Inflammatory macrophage treated with lipopolysaccharide for 4 hours (primary cell): ENCODE measurements around the gene KIRREL3.

Experiments
- DNase-seq: peaks from one replicate; pipeline ENCODE4 v3.0.0-alpha.2; 2020

KIRREL3 gene

DNA sequence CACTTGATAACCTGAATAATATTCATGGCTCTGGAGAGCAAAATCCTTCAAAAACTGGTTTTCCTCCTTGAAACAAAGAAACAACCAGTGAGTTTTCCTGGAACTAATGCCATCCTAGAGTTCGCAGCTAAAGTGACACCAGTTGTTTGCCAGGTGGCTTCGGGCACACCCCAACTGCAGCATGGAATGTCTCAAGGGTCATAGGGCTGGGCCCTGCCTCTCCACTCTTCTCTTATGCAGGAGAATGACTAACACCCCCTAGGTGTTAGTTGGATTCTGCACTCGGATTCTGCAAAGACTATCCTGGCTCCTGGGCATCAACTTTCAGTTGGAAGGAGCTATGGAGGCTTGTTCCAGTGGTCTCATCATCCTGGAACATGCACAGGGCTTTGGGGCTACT lies 98.8 kb downstream of the KIRREL3 start:
- DNase-seq: no peak

DNA sequence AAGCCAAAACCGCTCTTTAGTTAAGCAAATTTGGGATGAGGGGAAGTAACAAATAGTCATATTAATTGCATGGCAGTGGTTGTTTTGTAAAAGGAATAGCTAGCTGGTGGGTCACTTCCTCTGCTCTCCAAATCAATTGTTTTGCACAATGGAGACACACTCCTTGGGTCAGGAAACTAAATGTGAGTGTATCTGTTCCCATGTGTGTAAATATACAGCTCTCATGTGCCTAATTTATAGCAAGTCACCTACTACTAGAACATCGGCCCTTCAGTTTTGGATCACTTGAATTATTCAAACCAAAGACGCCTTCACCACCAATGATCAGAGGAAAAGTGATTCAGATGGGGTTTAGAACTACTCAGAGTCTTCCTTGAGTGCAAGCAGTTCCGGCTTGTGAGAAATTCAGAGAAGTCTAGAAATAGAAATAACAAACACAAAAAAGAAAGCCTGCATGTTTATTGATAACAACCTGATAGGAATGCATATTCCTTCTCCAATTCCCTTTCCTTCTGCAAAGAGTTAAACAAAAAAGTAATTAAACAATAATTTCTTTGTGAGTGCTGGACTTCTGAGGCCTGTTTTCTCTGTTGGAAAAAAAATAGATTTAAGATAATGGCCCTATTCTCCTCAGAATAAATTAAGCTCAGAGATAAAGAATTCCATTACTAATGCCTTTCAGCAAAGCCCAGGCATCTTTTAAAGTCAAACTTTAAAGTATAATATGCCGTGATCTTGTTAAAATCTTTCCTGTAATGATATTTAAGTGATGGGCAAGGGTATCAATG lies 100.4 kb downstream of the KIRREL3 start:
- no peak for DNase-seq

DNA sequence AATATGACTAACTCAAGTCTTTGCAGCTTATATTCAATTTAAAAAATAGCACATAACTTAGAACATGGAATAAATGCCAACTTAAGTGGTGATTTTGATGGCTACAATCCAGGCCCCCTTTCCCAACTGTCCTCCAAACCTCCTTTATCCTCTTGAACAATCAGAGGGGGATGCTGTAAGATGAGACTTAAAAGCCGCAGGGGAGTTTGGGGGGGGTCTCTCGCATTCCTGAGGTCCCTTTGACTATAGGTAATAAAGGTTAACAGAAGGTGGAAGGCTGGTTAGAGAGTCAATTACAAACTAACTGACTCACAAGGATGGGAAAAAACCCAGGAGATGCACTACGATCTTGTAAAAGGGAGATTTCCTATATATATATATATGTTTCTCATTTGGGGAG lies 101.8 kb downstream of the KIRREL3 start:
- DNase-seq: no peak

- DNase-seq: no peak
Observed at GRCh38 chr11:126897430-126897829, 103.1 kb downstream of the KIRREL3 start.

- no peak for DNase-seq
Observed at GRCh38 chr11:126896025-126896424, 104.5 kb downstream of the KIRREL3 start.

- no peak for DNase-seq
Observed at GRCh38 chr11:126893796-126894195, 106.8 kb downstream of the KIRREL3 start.

DNA sequence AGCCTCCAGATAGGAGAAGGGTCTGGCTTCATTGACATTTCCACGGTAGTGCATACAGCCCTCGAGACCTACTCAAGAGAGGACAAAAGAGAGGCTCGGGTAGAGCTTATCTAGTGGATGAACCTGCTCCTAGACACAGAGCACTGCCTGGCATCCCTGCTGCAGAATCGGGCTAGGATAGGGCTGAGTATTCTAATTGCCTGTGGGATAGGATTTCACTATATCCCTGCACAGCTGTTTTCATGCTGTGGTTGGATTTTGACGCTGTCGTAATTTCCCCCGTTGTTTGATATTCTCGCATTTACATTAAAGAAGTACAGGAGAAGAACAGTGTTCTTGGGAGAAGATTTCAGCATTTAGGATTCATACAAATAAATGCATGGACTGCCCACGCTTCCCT lies 107.8 kb downstream of the KIRREL3 start:
- no peak for DNase-seq

DNA sequence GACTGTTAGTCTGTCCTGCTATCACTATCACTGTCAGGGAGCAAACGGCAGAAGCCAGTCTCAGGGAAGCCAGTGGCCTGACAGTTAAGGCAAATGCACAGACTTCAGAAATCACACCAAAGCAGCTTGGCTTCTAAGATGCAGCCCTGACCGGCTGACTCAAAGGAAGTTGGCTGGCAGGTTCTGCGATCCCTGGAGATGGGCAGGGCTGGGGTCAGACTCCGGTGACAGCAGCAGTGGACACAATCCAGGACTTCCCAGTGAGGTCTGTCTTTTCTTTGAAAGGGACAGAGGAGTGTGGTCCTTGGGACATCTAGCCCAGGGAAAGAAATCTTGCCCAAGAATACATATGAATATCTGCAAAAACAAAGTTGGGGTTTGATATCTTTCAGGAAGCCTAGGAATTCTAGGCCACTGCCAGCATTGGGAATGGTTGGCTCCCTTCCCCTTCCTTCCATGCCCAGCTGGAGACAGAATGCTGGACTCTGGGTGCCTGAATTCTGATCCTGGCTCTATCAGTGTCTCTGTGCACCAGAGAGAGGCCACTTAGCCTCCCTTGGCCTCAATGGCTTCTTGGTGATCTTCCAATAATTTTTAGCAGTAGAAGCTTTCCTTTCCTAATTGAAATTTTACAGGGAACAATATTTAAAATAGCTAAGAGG lies 108.9 kb downstream of the KIRREL3 start:
- DNase-seq: no peak

GRCh38 chr11:126890561-126890960 lies 110.0 kb downstream of the KIRREL3 start:
- DNase-seq: no peak

- DNase-seq: no peak
Observed at GRCh38 chr11:126888115-126888712, 112.4 kb downstream of the KIRREL3 start.

- no peak for DNase-seq
Observed at GRCh38 chr11:126886636-126887035, 113.9 kb downstream of the KIRREL3 start.

GRCh38 chr11:126886085-126886484 lies 114.5 kb downstream of the KIRREL3 start:
- DNase-seq: no peak

DNA sequence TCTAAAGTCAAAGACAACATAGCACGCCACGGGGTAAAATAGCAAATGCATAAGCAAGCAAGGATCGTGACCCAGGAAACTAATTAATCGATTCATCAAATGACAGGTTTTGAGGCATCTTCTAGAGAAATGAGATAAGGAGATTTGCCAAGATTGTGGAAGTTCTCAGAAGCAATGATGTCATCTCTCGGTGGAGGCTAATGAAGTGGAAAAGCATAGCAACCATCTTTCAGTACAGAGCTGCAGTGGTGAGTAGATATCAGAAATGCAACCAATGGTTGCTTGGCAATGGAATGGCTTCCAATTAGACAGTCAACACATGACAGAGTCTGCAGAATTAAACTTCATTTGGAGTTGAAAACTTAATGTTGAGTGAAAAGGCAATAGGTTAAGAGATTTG lies 116.0 kb downstream of the KIRREL3 start:
- no peak for DNase-seq

GRCh38 chr11:126884192-126884591 lies 116.4 kb downstream of the KIRREL3 start:
- DNase-seq: no peak

DNA sequence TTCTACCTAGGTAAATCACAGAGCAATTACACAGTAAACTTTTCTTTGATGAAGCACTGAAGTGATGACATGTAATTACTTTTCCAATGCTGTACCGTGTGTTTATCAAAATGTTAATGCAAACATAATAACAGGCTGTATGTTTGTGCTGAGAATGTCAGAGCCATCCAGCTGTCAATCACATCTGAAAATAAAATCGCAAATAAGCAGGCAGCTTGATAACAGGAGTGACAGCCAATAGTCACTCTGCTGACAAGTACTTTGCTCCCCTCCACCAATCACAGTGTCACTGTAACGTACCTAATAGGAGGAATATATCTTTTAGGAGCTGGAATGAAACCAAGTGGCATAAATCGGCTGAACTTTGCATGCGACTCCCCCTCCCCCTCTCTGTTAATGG lies 119.7 kb downstream of the KIRREL3 start:
- DNase-seq: no peak

- DNase-seq: no peak
Observed at GRCh38 chr11:126879516-126879915, 121.1 kb downstream of the KIRREL3 start.

GRCh38 chr11:126878913-126879482 lies 121.6 kb downstream of the KIRREL3 start:
- DNase-seq: no peak

DNA sequence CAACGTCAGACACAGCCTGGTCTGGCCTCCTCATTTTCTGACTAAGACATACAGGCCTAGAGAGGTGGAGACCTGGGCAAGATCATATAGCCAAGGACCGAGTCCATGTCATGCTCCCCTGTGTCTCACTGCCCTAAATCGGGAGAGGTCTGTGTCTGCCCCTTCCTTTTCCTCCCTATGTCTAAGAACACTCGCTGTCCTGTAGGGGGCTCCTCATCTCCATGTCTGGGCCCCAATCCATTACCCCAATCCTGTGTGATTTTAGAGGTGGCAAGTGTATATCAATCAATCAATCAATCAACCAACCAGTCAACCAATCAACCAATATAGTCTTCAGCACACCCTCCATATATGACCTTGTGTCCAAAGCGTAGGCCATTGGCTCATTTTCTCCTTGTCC lies 125.7 kb downstream of the KIRREL3 start:
- DNase-seq: no peak

- DNase-seq: no peak
Observed at GRCh38 chr11:126874276-126874675, 126.3 kb downstream of the KIRREL3 start.

DNA sequence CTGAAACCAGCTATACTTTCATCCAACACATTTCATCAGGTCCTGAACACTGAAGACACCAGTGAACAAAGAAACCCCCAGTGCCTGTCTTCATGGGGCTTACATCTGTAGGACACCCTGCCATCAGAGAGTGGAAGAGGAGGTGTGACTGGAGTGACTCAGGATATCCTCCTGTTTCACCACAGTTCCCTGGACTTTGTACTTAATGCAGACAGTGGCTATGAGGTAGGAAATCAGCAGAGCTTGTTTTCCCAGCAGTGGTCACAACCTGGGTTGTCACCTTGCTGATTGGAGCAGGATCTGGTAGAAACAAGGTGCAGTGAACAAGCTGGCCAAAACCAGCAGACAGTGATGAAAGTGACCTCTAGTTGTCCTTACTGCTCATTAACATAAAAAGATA lies 128.8 kb downstream of the KIRREL3 start:
- no peak for DNase-seq

GRCh38 chr11:126870021-126870420 lies 130.5 kb downstream of the KIRREL3 start:
- no peak for DNase-seq

- DNase-seq: no peak
Observed at GRCh38 chr11:126868741-126869140, 131.8 kb downstream of the KIRREL3 start.

DNA sequence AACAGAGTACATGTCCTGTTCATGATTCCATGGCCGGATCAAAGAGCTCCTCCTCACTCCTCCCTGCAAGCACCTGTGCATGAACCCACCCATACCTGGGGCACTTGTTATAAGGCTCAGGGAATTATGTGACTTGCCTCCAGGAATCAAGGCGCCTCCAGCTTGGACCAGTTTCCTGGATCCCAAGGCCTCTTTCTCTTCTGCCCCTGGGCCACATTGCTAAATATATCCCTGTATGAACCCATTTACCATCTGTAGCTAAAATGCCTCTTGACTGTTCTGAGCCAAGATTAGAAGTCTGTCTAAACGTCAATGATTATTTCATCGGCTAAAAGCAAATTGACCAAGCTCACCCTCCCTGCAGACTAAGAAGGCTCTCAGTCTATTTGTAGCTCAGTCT lies 135.6 kb downstream of the KIRREL3 start:
- DNase-seq: no peak
